K562 (cell line): ENCODE results near the gene TAF1A. TPM values are rescaled to one million over a fixed set of nuclear protein-coding genes. Genes with fewer than 3 reads are reported as not detected.

Experiments used
- BCL6 ChIP-seq: fragments of 250-450 bp; sonication (Bioruptor Pico); IDR thresholded peaks from 2 replicates; pipeline ENCODE4 v1.4.0; 2020
- ELF2 ChIP-seq: fragments of 250-450 bp; sonication (Bioruptor Pico); IDR thresholded peaks from 2 replicates; pipeline ENCODE4 v1.5.0; 2021; ENCODE audit warnings: mild to moderate bottlenecking
- KAT7 ChIP-seq: sonication (generic); formaldehyde crosslinking; IDR thresholded peaks from 2 replicates; pipeline ENCODE4 v1.8.0; 2022; ENCODE audit warnings: missing genetic modification reagents, mild to moderate bottlenecking, borderline replicate concordance
- KDM4B ChIP-seq, 2 experiments: fragments of 450-650 bp in 1 of 2; sonication (generic) in 1 of 2; IDR thresholded peaks; 2 replicates each; pipeline ENCODE4 v1.6.1; 2016 to 2017; ENCODE audit warnings: borderline replicate concordance in 2 of 2, antibody characterized with exemption in 1 of 2, low read depth in 1 of 2, mild to moderate bottlenecking in 1 of 2
- MED1 ChIP-seq: sonication (generic); formaldehyde crosslinking; IDR thresholded peaks from 2 replicates; pipeline ENCODE4 v1.8.1; 2023; ENCODE audit warnings: missing genetic modification reagents, borderline replicate concordance
- MTA2 ChIP-seq: fragments of 450-650 bp; IDR thresholded peaks from 2 replicates; pipeline ENCODE4 v1.6.1; 2016; ENCODE audit warnings: low read depth
- NCOR1 ChIP-seq: fragments of 450-650 bp; IDR thresholded peaks from 2 replicates; pipeline ENCODE4 v1.6.1; 2016; ENCODE audit warnings: mild to moderate bottlenecking, moderate library complexity
- NFYB ChIP-seq: IDR thresholded peaks from 2 replicates; pipeline ENCODE4 v1.6.1; 2011; ENCODE audit warnings: mild to moderate bottlenecking, moderate library complexity; ENCODE audit not compliant: insufficient read length; ENCODE audit errors: extremely low read depth
- NRF1 ChIP-seq, 2 experiments: fragments of 450-650 bp; IDR thresholded peaks in 1 of 2; conservative IDR thresholded peaks in 1 of 2; 2 replicates each; pipeline ENCODE4 v1.6.1; 2014; ENCODE audit warnings: mild to moderate bottlenecking in 2 of 2
- PRMT5 ChIP-seq: sonication (generic); formaldehyde crosslinking; IDR thresholded peaks from 2 replicates; pipeline ENCODE4 v1.5.0; 2020; ENCODE audit warnings: missing genetic modification reagents
- PTBP1 ChIP-seq: fragments of 200-400 bp; formaldehyde crosslinking; IDR thresholded peaks from 2 replicates; pipeline ENCODE4 v1.6.1; 2017; ENCODE audit warnings: low read depth, low read length
- RFX5 ChIP-seq: IDR thresholded peaks from 2 replicates; pipeline ENCODE4 v1.6.1; 2011; ENCODE audit warnings: low read depth, mild to moderate bottlenecking, improper control_type of control experiment, low read length
- SFPQ ChIP-seq: fragments of 200-400 bp; formaldehyde crosslinking; IDR thresholded peaks from 2 replicates; pipeline ENCODE4 v1.6.1; 2017; ENCODE audit warnings: mild to moderate bottlenecking, low read depth, low read length, moderate library complexity
- SOX6 ChIP-seq: fragments of 450-650 bp; IDR thresholded peaks from 2 replicates; pipeline ENCODE4 v1.6.1; 2014; ENCODE audit warnings: mild to moderate bottlenecking
- SREBF2 ChIP-seq: sonication (generic); formaldehyde crosslinking; IDR thresholded peaks from 2 replicates; pipeline ENCODE4 v1.4.0; 2020; ENCODE audit warnings: mild to moderate bottlenecking, missing genetic modification reagents
- TAF9B ChIP-seq: fragments of 450-650 bp; IDR thresholded peaks from 2 replicates; pipeline ENCODE4 v1.6.1; 2018; ENCODE audit warnings: mild to moderate bottlenecking; ENCODE audit not compliant: partially characterized antibody
- TCF15 ChIP-seq: fragments of 250-450 bp; sonication (Bioruptor Pico); IDR thresholded peaks from 2 replicates; pipeline ENCODE4 v1.8.0; 2022; ENCODE audit warnings: moderate library complexity, mild to moderate bottlenecking, inconsistent platforms
- TCF3 ChIP-seq: sonication (generic); formaldehyde crosslinking; IDR thresholded peaks from 2 replicates; pipeline ENCODE4 v1.4.0; 2020; ENCODE audit warnings: mild to moderate bottlenecking, missing genetic modification reagents
- TCF7 ChIP-seq: sonication (generic); IDR thresholded peaks from 2 replicates; pipeline ENCODE4 v1.6.1; 2016; ENCODE audit warnings: antibody characterized with exemption, borderline replicate concordance
- ZBTB33 ChIP-seq: sonication (generic); formaldehyde crosslinking; IDR thresholded peaks from 2 replicates; pipeline ENCODE4 v1.8.1; 2023; ENCODE audit warnings: mild to moderate bottlenecking, missing genetic modification reagents
- ZEB2 ChIP-seq: fragments of 450-650 bp; IDR thresholded peaks from 2 replicates; pipeline ENCODE4 v1.6.1; 2016
- ZFX ChIP-seq: sonication (generic); formaldehyde crosslinking; IDR thresholded peaks from 2 replicates; pipeline ENCODE4 v1.8.0; 2022; ENCODE audit warnings: mild to moderate bottlenecking, missing genetic modification reagents, moderate library complexity
- ZNF3 ChIP-seq: fragments of 250-450 bp; sonication (Bioruptor Pico); IDR thresholded peaks from 2 replicates; pipeline ENCODE4 v1.5.0; 2021; ENCODE audit warnings: mild to moderate bottlenecking, moderate library complexity
- ZNF311 ChIP-seq: fragments of 250-450 bp; sonication (Bioruptor Pico); IDR thresholded peaks from 2 replicates; pipeline ENCODE4 v1.4.0; 2020; ENCODE audit warnings: mild to moderate bottlenecking, moderate library complexity
- ZNF444 ChIP-seq: fragments of 250-450 bp; sonication (Bioruptor Pico); IDR thresholded peaks from 2 replicates; pipeline ENCODE4 v1.4.0; 2020; ENCODE audit warnings: mild to moderate bottlenecking, moderate library complexity
- ZNF764 ChIP-seq: fragments of 250-450 bp; sonication (Bioruptor Pico); IDR thresholded peaks from 2 replicates; pipeline ENCODE4 v1.4.0; 2020; ENCODE audit warnings: low read depth, mild to moderate bottlenecking, moderate library complexity
- ZNF778 ChIP-seq: fragments of 450-650 bp; formaldehyde crosslinking; IDR thresholded peaks from 2 replicates; pipeline ENCODE4 v1.4.0; 2020; ENCODE audit warnings: mild to moderate bottlenecking, moderate library complexity
- polyA plus RNA-seq, 8 experiments: library from polyadenylated mRNA; depleted of rRNA in 4 of 8; stranded (reverse) in 5 of 8; unstranded in 3 of 8; fragments of >200 nt; fragmentation: Nextera tagmentation in 2 of 8; fragmentation: Illumina TruSeq in 1 of 8; extraction: Ambion mirVana in 2 of 8; extraction: Trizol in 1 of 8; gene quantifications; 2 replicates each; pipeline versions ENCODE4 v1.2.1 to v1.2.3, GENCODE V29; 2011 to 2014; ENCODE audit warnings: inconsistent platforms in 1 of 8, missing spikeins in 1 of 8
- total RNA-seq, 7 experiments: library from RNA; depleted of rRNA in 6 of 7; stranded (reverse); fragments of >200 nt in 6 of 7; fragmentation: Illumina TruSeq in 2 of 7; extraction: Trizol in 2 of 7; gene quantifications; 2 replicates each; pipeline versions ENCODE4 v1.2.1 to v1.2.3, GENCODE V29; 2011 to 2021; ENCODE audit warnings: low replicate concordance in 1 of 7

The TAF1A gene
- total and polyA plus RNA-seq, 9 of the 15 experiments (the other 6 are each of a cell fraction or from before 2014, with no cell fraction given), result 17.8 to 36.8 (median 25.3) TPM

GRCh38 chr1:222618001-222618879, 28.5 kb upstream of the TAF1A start, which contains the start of gene MIA3 (continued):
- TF ChIP-seq TCF15 (no peak), BCL6 (CRISPR knock-in tag) (no peak), SREBF2 (CRISPR knock-in tag) (no peak), PRMT5 (CRISPR knock-in tag) (no peak), ZNF3 (no peak), ZNF444 (no peak), RFX5 (no peak), NCOR1 (no peak), NRF1 (conservative IDR thresholded peaks at IDR 0.05 in 1 of 2, IDR thresholded peaks at IDR 0.05 in 1 of 2) (no peak), ZNF311 (CRISPR knock-in tag) (no peak), ZFX (CRISPR knock-in tag) (peak; percentile 61; the same call in 1 of the 2 replicates), ZNF764 (CRISPR knock-in tag) (no peak), SFPQ (no peak), PTBP1 (no peak), ZBTB33 (CRISPR knock-in tag) (no peak), TCF3 (CRISPR knock-in tag) (no peak), KAT7 (CRISPR knock-in tag) (no peak), SOX6 (no peak), ZEB2 (no peak), ELF2 (CRISPR knock-in tag) (no peak), ZNF778 (CRISPR knock-in tag) (no peak), NFYB (no peak), KDM4B (IDR thresholded peaks at IDR 0.05; ENCODE audit: borderline replicate concordance in 2 of 2, low read depth in 1 of 2) (no peak), TCF7 (no peak), MED1 (CRISPR knock-in tag) (no peak), TAF9B (peak; percentile 88), MTA2 (no peak)
